ENCODE results near the gene DAB2IP. TPM values are rescaled to one million over a fixed set of nuclear protein-coding genes. Genes with fewer than 3 reads are reported as not detected.

Gene DAB2IP
- total RNA-seq, 6 donors from 2014 or later: 61.8 to 98.0 (median 77.2) TPM

DNA sequence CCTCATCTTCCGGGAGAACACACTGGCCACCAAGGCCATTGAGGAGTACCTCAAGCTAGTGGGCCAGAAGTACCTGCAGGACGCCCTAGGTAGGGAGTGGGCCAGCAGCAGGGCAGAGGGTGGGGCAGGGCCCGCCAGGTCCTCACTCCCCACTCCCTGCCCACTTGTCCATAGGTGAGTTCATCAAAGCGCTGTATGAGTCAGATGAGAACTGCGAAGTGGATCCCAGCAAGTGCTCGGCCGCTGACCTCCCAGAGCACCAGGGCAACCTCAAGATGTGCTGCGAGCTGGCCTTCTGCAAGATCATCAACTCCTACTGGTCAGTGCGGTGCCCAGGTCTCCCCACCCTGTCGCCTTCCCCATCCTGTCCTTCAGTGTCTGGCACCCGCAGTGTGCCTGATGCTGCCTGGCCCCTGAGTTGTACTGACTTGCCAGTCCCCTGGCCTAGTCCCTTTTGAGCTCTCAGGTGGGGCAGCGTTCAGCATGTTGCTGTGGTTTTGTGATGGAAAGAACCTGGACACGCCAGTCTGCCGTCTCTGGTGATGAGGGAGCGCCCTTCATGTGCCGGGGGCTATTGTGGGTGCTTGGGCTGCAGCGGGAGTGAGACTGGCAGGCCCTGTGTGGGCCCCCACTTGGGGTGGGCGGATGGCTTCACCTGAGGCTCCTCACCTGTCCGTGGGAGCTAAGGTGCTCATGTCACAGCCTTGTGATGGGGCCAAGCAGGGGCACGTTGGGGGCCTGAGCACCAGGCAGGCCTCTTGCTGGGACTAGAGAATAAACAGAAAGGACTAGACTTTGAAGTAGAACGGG, 112.3 kb downstream of the DAB2IP start:
- TF ChIP-seq CTCF (IDR thresholded peaks at IDR 0.05) (no peak), POLR2A (IDR thresholded peaks at IDR 0.05) (no peak), EP300 (IDR thresholded peaks at IDR 0.05) (no peak), POLR2AphosphoS5 (IDR thresholded peaks at IDR 0.05) (no peak)
- no peaks in the 10 kb centered on the region for H3K27me3 ChIP-seq
- DNase-seq (no peak), ATAC-seq (ENCODE audit: low FRiP score in 2 of 2) (no peak)
- H3K9me3 ChIP-seq: no peaks in the 10 kb centered on the region
- H3K36me3 ChIP-seq: peaks cover 25 to 97% (median 76%) of the 10 kb centered on the region in 4 donors
- H3K4me1 ChIP-seq: peaks cover 5 to 17% (median 12%) of the 10 kb centered on the region in 4 donors
- peak overlapping the region in 3 of 4 donors; percentile 52 to 74 (median 55) for H3K27ac ChIP-seq
- 84 to 88% methylated on average over 8 to 20 of the region's 21 CpGs for WGBS, 2 donors
- H3K4me3 ChIP-seq: no peak overlapping the region

- Histone ChIP-seq H3K9me3 (no peaks in the 10 kb centered on the region), H3K27ac (peak overlapping the region in 3 of 4 donors; percentile 52 to 74 (median 55)), H3K4me3 (no peak overlapping the region), H3K27me3 (no peaks in the 10 kb centered on the region), H3K4me1 (peaks cover 5 to 17% (median 12%) of the 10 kb centered on the region in 4 donors), H3K36me3 (peaks cover 24 to 97% (median 75%) of the 10 kb centered on the region in 4 donors)
- ATAC-seq (ENCODE audit: low FRiP score in 2 of 2) (no peak), DNase-seq (no peak)
- TF ChIP-seq EP300 (IDR thresholded peaks at IDR 0.05): no peak
- no peak for TF ChIP-seq CTCF (IDR thresholded peaks at IDR 0.05)
- TF ChIP-seq POLR2AphosphoS5 (IDR thresholded peaks at IDR 0.05): no peak
- TF ChIP-seq POLR2A (IDR thresholded peaks at IDR 0.05): no peak
- 90 to 96% methylated on average over 2 to 9 of the region's 9 CpGs for WGBS, 2 donors
Observed at GRCh38 chr9:121764371-121764730, 112.9 kb downstream of the DAB2IP start.

GRCh38 chr9:121765021-121765950, 113.9 kb downstream of the DAB2IP start:
- no peaks in the 10 kb centered on the region for H3K27me3 ChIP-seq
- H3K36me3 ChIP-seq: peaks cover 28 to 97% (median 76%) of the 10 kb centered on the region in 4 donors
- H3K4me3 ChIP-seq: no peak overlapping the region
- no peak for DNase-seq
- no peak for ATAC-seq (ENCODE audit: low FRiP score in 2 of 2)
- WGBS, 2 donors: 67 to 79% methylated on average over 7 to 8 of the region's 8 CpGs
- TF ChIP-seq POLR2A (IDR thresholded peaks at IDR 0.05) (no peak), CTCF (IDR thresholded peaks at IDR 0.05) (peak in 1 of 6 experiments; percentile 33), POLR2AphosphoS5 (IDR thresholded peaks at IDR 0.05) (peak; percentile 45 to 60), EP300 (IDR thresholded peaks at IDR 0.05) (no peak)
- peaks cover 5 to 17% (median 12%) of the 10 kb centered on the region in 4 donors for H3K4me1 ChIP-seq
- no peaks in the 10 kb centered on the region for H3K9me3 ChIP-seq
- H3K27ac ChIP-seq: peak overlapping the region in 3 of 4 donors; percentile 52 to 74 (median 55)

GRCh38 chr9:121766081-121766683, 114.7 kb downstream of the DAB2IP start:
- Histone ChIP-seq H3K27ac (peak overlapping the region in 1 of 4 donors; percentile 55), H3K36me3 (peaks cover 23 to 97% (median 71%) of the 10 kb centered on the region in 4 donors), H3K27me3 (no peaks in the 10 kb centered on the region), H3K4me3 (no peak overlapping the region), H3K4me1 (peaks cover 5 to 17% (median 12%) of the 10 kb centered on the region in 4 donors), H3K9me3 (no peaks in the 10 kb centered on the region)
- TF ChIP-seq POLR2AphosphoS5 (IDR thresholded peaks at IDR 0.05): no peak
- TF ChIP-seq CTCF (IDR thresholded peaks at IDR 0.05): no peak
- TF ChIP-seq EP300 (IDR thresholded peaks at IDR 0.05): no peak
- TF ChIP-seq POLR2A (IDR thresholded peaks at IDR 0.05): no peak
- ATAC-seq (ENCODE audit: low FRiP score in 2 of 2) (no peak), DNase-seq (no peak)
- 89 to 93% methylated on average over 13 to 19 of the region's 19 CpGs for WGBS, 2 donors

All from upper lobe of left lung (tissue), 6 donors.